ENCODE data around the gene SLC41A3.
A peak's percentile ranks its signal among the peaks of the same experiment; 100 is the strongest.
"Not testable (repeated sequence)": the region's sequence is repeated elsewhere in the genome, so short reads cannot be mapped to it uniquely, and the experiment has no call there.

The SLC41A3 gene

GRCh38 chr3:126003447-126004190, 80.3 kb downstream of the SLC41A3 start:
- no peak for DNase-seq (ENCODE audit: low read depth, low spot score)

DNA sequence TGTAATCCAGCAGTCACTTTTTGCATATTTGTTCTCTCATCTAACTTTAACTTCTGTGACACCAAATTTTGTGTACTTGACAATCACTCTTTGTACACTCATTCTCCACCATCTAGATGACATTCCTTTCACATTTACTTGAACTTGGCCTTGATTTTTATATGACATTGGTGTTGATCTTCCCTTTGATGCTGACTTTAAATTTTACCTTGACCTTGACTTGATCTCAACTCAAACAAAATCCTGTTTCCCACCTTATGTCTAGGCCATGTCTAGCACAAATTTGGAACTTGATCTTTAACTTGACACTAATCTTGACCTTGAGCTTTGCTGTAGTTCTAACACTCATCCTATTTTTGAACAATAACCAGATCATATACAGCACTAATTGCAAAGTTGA, 81.7 kb downstream of the SLC41A3 start:
- no peak for DNase-seq (ENCODE audit: low read depth, low spot score)

- not testable (repeated sequence) for DNase-seq (ENCODE audit: low read depth, low spot score)
Measured at GRCh38 chr3:125996751-125997150, 87.2 kb downstream of the SLC41A3 start.

DNA sequence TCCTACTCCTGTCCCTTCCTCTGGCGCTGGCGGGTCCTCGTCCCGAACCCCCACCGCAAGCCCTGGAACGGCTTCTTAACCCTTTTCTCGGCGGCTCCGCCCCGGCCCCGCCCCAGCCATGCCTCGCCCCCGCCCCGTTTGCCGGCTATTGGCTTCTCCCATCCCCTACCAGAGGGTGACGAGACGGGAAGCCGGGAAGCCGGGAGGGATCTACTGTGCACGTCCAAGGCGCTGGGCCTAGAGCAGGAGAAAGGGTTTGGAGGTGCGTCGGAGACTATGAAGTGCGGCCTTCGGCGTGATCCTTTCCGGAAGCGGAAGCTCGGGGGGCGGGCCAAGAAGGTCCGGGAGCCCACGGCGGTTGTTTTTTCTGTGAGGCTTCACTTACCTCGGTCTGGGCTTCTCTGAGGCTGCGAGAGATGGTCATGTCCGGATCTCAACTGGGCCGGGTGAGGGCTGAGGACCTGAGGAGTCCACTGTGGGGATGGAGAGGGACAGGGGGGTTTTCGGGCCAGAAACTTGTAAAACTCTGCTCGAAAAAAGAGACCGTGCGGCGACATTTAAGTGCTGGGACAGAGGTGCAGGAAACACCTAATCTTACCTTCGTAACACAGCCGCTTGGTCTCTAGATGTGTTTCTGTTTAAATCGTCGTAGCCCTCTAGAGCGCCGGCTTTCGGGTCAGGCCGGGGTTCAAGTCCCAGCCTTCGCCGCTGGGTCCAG, 93.5 kb downstream of the SLC41A3 start:
- DNase-seq (ENCODE audit: low read depth, low spot score): peak; percentile 90

GRCh38 chr3:125984951-125985350, 99.0 kb downstream of the SLC41A3 start:
- not testable (repeated sequence) for DNase-seq (ENCODE audit: low read depth, low spot score)

GRCh38 chr3:125977104-125977503, 106.8 kb downstream of the SLC41A3 start:
- DNase-seq (ENCODE audit: low read depth, low spot score): not testable (repeated sequence)

DNA sequence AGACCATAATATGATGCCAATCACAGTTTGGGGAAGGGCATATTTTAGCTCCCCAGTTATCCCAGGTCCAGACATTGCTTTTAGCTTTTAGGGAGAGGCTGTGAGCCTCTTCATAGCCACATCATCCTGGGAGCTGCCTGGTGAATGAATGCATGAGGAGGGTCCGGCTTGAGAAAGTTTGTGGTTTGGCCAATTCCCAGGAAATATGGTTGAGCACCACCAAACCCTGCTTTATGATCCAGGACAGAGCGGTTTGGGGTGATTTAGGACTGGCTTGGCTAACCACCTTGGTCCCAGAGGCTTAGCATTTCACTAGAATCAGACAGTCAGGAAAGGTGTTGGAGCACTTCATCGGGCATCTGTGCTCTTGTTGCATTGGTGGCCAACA, 107.9 kb downstream of the SLC41A3 start:
- DNase-seq (ENCODE audit: low read depth, low spot score): not testable (repeated sequence)

- not testable (repeated sequence) for DNase-seq (ENCODE audit: low read depth, low spot score)
Measured at GRCh38 chr3:125975245-125976002, 108.5 kb downstream of the SLC41A3 start.

- peak; percentile 56 for DNase-seq (ENCODE audit: low read depth, low spot score)
Measured at GRCh38 chr3:125971997-125972944, 111.7 kb downstream of the SLC41A3 start.

DNA sequence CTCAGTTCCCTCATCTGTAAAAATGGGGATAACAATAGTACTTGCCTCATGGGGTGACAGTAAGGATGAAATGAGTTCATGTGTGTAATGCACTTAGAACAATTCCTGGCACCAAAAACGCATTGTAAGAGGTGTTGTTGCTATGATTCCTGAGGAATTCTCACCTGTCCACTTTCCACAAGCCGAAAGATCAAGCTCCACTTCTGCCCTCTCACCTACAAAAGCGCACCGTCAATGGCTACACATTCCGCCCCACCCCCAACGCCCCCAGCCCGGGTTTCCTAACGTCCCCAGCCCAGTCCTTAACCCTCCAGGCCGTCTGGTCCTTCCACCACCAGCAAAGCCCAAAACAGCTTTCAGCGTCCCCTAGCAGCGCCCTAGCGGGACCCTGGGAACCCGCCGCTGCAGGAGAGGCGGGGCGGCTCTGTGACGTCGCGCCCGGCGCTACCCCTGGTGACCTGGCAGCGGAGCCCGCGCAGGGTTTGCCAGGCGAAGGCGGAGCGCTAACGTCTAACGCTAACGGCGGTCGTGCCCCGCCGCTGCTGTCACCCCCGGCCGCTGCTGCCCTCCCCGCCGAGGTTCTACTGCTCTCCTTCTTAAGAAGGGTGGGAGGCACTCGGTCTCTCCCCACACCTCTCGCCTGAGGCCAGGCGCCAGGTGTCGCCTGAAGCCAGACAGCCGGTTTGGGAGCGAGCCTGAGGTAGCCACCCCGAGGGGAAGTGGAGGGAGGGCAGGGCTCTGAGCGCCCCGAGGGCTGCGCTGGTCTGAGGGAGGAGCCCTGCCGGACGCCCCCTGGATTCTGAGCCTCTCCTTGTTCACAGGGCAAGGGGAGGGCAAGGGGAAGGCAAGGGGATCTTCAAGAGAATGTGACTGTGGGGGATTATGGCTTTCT, 115.0 kb downstream of the SLC41A3 start, which contains the start of gene ROPN1B:
ROPN1B (plus strand) TSS at position 478 of the 892 bp plus-strand sequence. CDS start 2,877 bp downstream, outside the sequence.
- not testable (repeated sequence) for DNase-seq (ENCODE audit: low read depth, low spot score)

DNA sequence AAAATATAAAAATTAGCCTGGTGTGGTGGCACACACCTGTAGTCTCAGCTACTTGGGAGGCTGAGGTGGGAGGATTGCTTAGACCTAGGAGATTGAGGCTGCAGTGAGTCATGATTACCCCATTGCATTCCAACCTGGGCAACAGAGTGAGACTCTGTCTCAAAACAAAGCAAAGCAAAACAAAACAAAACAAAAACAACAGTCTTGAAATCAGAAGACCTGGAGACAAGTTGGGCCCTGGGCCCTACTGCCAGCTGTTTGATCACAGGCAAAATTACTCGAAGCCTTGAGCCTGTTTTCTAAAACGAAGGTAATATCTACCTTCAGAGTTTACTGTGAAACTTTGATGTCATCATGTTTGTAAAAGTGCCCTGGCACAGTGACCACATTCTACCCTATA, 115.8 kb downstream of the SLC41A3 start:
- DNase-seq (ENCODE audit: low read depth, low spot score): not testable (repeated sequence)

GRCh38 chr3:125967156-125967555, 116.8 kb downstream of the SLC41A3 start:
- no peak for DNase-seq (ENCODE audit: low read depth, low spot score)

GRCh38 chr3:125965505-125965904, 118.4 kb downstream of the SLC41A3 start:
- DNase-seq (ENCODE audit: low read depth, low spot score): no peak

DNA sequence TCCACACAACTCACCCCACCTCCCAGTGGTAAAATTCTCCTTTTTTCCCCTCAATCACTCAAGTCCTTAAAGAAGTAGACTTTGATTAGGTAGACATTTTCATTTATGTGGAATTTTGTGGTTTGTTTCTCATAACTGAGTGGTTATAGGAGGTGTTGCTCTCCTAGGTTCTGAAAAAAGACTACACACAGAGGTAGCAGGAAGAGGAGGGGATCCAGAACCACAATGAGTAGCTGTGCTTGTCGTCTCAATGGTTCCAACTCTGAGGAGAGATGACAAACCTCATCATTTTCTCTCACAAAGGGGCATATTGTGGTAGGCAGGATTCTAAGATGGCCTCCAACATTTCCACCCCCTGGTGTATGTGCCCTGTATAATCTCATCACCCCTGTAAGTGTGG, 120.1 kb downstream of the SLC41A3 start:
- not testable (repeated sequence) for DNase-seq (ENCODE audit: low read depth, low spot score)

GRCh38 chr3:125961289-125961589, 122.7 kb downstream of the SLC41A3 start:
- DNase-seq (ENCODE audit: low read depth, low spot score): no peak

- no peak for DNase-seq (ENCODE audit: low read depth, low spot score)
Measured at GRCh38 chr3:125960456-125961288, 123.3 kb downstream of the SLC41A3 start.

- no peak for DNase-seq (ENCODE audit: low read depth, low spot score)
Measured at GRCh38 chr3:125960066-125960424, 123.9 kb downstream of the SLC41A3 start.

DNA sequence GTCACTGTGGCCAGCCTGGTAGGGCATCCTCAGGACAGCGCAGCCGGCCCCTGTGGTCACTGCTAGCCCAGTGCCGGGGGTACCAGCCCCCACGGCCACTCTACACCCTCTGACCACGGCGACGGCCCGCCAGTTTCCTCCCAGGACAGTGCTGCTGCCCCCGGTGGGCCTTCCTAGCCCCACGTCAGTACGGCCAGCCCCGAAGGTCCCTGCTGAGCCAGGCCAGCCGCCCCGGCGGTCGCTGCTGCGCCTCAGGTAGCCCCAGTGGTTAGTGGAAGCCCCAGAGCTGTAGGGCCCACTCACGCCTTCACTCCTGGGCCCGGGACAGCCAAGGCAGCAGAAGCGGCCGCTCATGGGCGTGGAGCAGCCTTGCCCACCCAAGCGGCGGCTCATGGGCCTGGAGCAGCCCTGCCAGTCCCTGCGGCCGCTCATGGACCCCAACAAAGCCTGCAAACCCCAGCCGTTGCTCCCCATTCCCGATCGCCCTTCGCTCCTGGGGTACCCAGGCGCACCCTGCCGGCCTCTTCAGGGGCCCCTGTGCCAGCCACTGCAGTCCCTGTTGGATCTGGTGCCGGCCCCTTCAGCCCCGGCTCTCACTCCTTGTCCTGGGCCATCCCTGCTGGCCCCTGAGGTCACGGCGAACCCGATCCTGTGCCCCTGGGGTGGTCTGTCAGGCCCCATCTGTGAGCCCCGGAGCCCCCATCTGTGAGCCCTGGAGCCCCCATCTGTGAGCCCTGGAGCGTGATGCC, 124.4 kb downstream of the SLC41A3 start:
- no peak for DNase-seq (ENCODE audit: low read depth, low spot score)
